HCEC 1CT (cell line): ENCODE measurements around the gene MOB3A.

Experiments used
- DNase-seq: peaks from one replicate; pipeline ENCODE4 v3.0.0-alpha.2; 2017

Gene MOB3A

GRCh38 chr19:2055931-2056836, 39.9 kb downstream of the MOB3A start:
- peak; percentile 78 for DNase-seq

- DNase-seq: no peak
Observed at GRCh38 chr19:2054763-2055162, 41.4 kb downstream of the MOB3A start.

- peak; percentile 77 for DNase-seq
Observed at GRCh38 chr19:2053601-2054389, 42.3 kb downstream of the MOB3A start.

- no peak for DNase-seq
Observed at GRCh38 chr19:2051773-2052704, 44.1 kb downstream of the MOB3A start.

GRCh38 chr19:2050991-2051772, 44.9 kb downstream of the MOB3A start, which contains the start of gene MKNK2:
MKNK2 (minus strand) TSS chr19:2051244; CDS start chr19:2050851, 393 bp downstream.
- DNase-seq: peak; percentile 79

GRCh38 chr19:2050349-2050990, 45.7 kb downstream of the MOB3A start:
- no peak for DNase-seq

- DNase-seq: peak; percentile 55
Observed at GRCh38 chr19:2049741-2050348, 46.3 kb downstream of the MOB3A start.

GRCh38 chr19:2048959-2049740, 47.0 kb downstream of the MOB3A start:
- DNase-seq: no peak

- no peak for DNase-seq
Observed at GRCh38 chr19:2048104-2048958, 47.8 kb downstream of the MOB3A start.

- DNase-seq: peak; percentile 18
Observed at GRCh38 chr19:2047449-2048103, 48.5 kb downstream of the MOB3A start.

- DNase-seq: no peak
Observed at GRCh38 chr19:2047076-2047448, 49.1 kb downstream of the MOB3A start.

- DNase-seq: no peak
Observed at GRCh38 chr19:2046046-2046907, 49.8 kb downstream of the MOB3A start.

- no peak for DNase-seq
Observed at GRCh38 chr19:2045501-2046045, 50.6 kb downstream of the MOB3A start.

- DNase-seq: no peak
Observed at GRCh38 chr19:2044709-2045500, 51.2 kb downstream of the MOB3A start.

- DNase-seq: no peak
Observed at GRCh38 chr19:2043961-2044708, 52.0 kb downstream of the MOB3A start.

- DNase-seq: no peak
Observed at GRCh38 chr19:2043251-2043641, 52.9 kb downstream of the MOB3A start.
